GM23248 (cell line): ENCODE data around the gene DOK5. TPM values are rescaled to one million over a fixed set of nuclear protein-coding genes. Genes with fewer than 3 reads are reported as not detected.

Source experiments
- DNase-seq: peaks from one replicate; pipeline ENCODE4 v3.0.0-alpha.2; 2015
- H2AFZ ChIP-seq: fragments of 200-600 bp; sonication (generic); 2 replicates; pipeline ENCODE4 v1.6.1; 2016; ENCODE audit warnings: antibody characterized with exemption
- H3F3A ChIP-seq: fragments of 200-600 bp; sonication (generic); 2 replicates; pipeline ENCODE4 v1.6.1; 2016; ENCODE audit warnings: mild to moderate bottlenecking, antibody characterized with exemption, mixed run types; ENCODE audit not compliant: insufficient read depth
- H3K27ac ChIP-seq: fragments of 200-600 bp; sonication (generic); 2 replicates; pipeline ENCODE4 v1.5.1; 2016; ENCODE audit warnings: mild to moderate bottlenecking
- H3K27me3 ChIP-seq: fragments of 200-600 bp; sonication (generic); replicated peaks from 2 replicates; pipeline ENCODE4 v1.6.1; 2016; ENCODE audit warnings: mild to moderate bottlenecking; ENCODE audit not compliant: insufficient read depth
- H3K36me3 ChIP-seq: fragments of 200-600 bp; sonication (generic); 2 replicates; pipeline ENCODE4 v1.6.1; 2016; ENCODE audit warnings: low read depth, mild to moderate bottlenecking
- H3K4me1 ChIP-seq: fragments of 200-600 bp; sonication (generic); 2 replicates; pipeline ENCODE4 v1.6.1; 2016; ENCODE audit warnings: mild to moderate bottlenecking; ENCODE audit not compliant: insufficient read depth
- H3K4me2 ChIP-seq: fragments of 200-600 bp; sonication (generic); one replicate; pipeline ENCODE4 v1.6.1; 2016; ENCODE audit warnings: mild to moderate bottlenecking; ENCODE audit not compliant: unreplicated experiment
- H3K4me3 ChIP-seq: fragments of 200-600 bp; sonication (generic); 2 replicates; pipeline ENCODE4 v1.5.1; 2016; ENCODE audit warnings: mild to moderate bottlenecking
- H3K79me2 ChIP-seq: fragments of 200-600 bp; sonication (generic); 2 replicates; pipeline ENCODE4 v1.6.1; 2016; ENCODE audit warnings: mild to moderate bottlenecking; ENCODE audit not compliant: insufficient read depth
- H3K9ac ChIP-seq: fragments of 200-600 bp; sonication (generic); 2 replicates; pipeline ENCODE4 v1.6.1; 2016; ENCODE audit warnings: mild to moderate bottlenecking
- H3K9me2 ChIP-seq: fragments of 200-600 bp; sonication (generic); 2 replicates; pipeline ENCODE4 v1.6.1; 2016; ENCODE audit warnings: mixed run types, mild to moderate bottlenecking, moderate library complexity; ENCODE audit not compliant: insufficient read depth
- H3K9me3 ChIP-seq: fragments of 200-600 bp; sonication (generic); one replicate; pipeline ENCODE4 v1.6.1; 2017; ENCODE audit warnings: low read depth
- H4K20me1 ChIP-seq: fragments of 200-600 bp; sonication (generic); 2 replicates; pipeline ENCODE4 v1.6.0; 2016; ENCODE audit not compliant: insufficient read depth
- EZH2 ChIP-seq: fragments of 200-600 bp; sonication (generic); IDR thresholded peaks from 2 replicates; pipeline ENCODE4 v1.6.1; 2018; ENCODE audit warnings: antibody characterized with exemption, mild to moderate bottlenecking; ENCODE audit not compliant: insufficient read depth, poor library complexity, severe bottlenecking
- EZH2phosphoT487 ChIP-seq: fragments of 200-600 bp; sonication (generic); IDR thresholded peaks from 2 replicates; pipeline ENCODE4 v1.6.1; 2018; ENCODE audit warnings: antibody characterized with exemption, moderate library complexity, mild to moderate bottlenecking, low read depth; ENCODE audit not compliant: insufficient read depth
- WGBS, 2 experiments: methylation state at CpG; one replicate each; pipeline ENCODE4 v1.1.6; 2015 to 2017; ENCODE audit warnings: low lambda C conversion rate in 2 of 2, low coverage in 1 of 2; ENCODE audit errors: missing lambda C conversion rate in 2 of 2; 5-methylcytosine and 5-hydroxymethylcytosine counted together
- in situ Hi-C: fragments of 300-500 bp; cut with MboI; formaldehyde crosslinking; loops from 2 replicates; pipeline ENCODE4 v1.15.0; 2020
- polyA plus RNA-seq: library from polyadenylated mRNA; unstranded; fragments of >200 nt; fragmentation: Nextera tagmentation; extraction: Ambion mirVana; gene quantifications from 2 replicates; pipeline ENCODE4 v1.2.1, GENCODE V29; 2016
- total RNA-seq: library from RNA; depleted of rRNA; stranded (reverse); fragments of >200 nt; shearing (Covaris generic); gene quantifications from 2 replicates; pipeline ENCODE4 v1.2.3, GENCODE V29; 2014

The DOK5 gene
- total and polyA plus RNA-seq, 2 experiments from 2014 or later: 10.8 to 16.1 TPM

- Histone ChIP-seq H3F3A (peaks cover 5% of the 10 kb centered on the region), H3K79me2 (no peaks in the 10 kb centered on the region), H3K9ac (no peak overlapping the region), H3K9me3 (no peaks in the 10 kb centered on the region), H3K4me3 (no peak overlapping the region), H3K27ac (no peak overlapping the region), H3K9me2 (no peaks in the 10 kb centered on the region), H4K20me1 (no peaks in the 10 kb centered on the region), H3K4me1 (peaks cover 12% of the 10 kb centered on the region), H3K36me3 (no peaks in the 10 kb centered on the region), H2AFZ (no peak overlapping the region), H3K4me2 (no peak overlapping the region), H3K27me3 (no peaks in the 10 kb centered on the region)
- WGBS, 2 experiments: 96 to 98% methylated on average over 6 of the region's 6 CpGs
- TF ChIP-seq EZH2phosphoT487: no peak
- no peak for TF ChIP-seq EZH2
- DNase-seq: no peak
- in situ Hi-C loops: no loop called here
These were observed 31.2 kb downstream of the DOK5 start for GRCh38 chr20:54506643-54507042.

- Histone ChIP-seq H3K9me2 (no peaks in the 10 kb centered on the region), H3K4me1 (no peaks in the 10 kb centered on the region), H3K27me3 (no peaks in the 10 kb centered on the region), H3K36me3 (no peaks in the 10 kb centered on the region), H3K79me2 (no peaks in the 10 kb centered on the region), H3F3A (no peaks in the 10 kb centered on the region), H2AFZ (no peak overlapping the region), H3K9ac (no peak overlapping the region), H3K4me3 (no peak overlapping the region), H3K27ac (no peak overlapping the region), H3K4me2 (no peak overlapping the region), H4K20me1 (no peaks in the 10 kb centered on the region), H3K9me3 (no peaks in the 10 kb centered on the region)
- in situ Hi-C loops: no loop called here
- 76 to 80% methylated on average over 7 of the region's 7 CpGs for WGBS, 2 experiments
- TF ChIP-seq EZH2 (no peak), EZH2phosphoT487 (no peak)
- DNase-seq: no peak
These were observed 35.2 kb downstream of the DOK5 start for GRCh38 chr20:54510541-54511129.

GRCh38 chr20:54512694-54513093, 37.3 kb downstream of the DOK5 start:
- Histone ChIP-seq H3K4me2 (no peak overlapping the region), H3K36me3 (no peaks in the 10 kb centered on the region), H4K20me1 (no peaks in the 10 kb centered on the region), H3K4me1 (no peaks in the 10 kb centered on the region), H2AFZ (no peak overlapping the region), H3K4me3 (no peak overlapping the region), H3F3A (no peaks in the 10 kb centered on the region), H3K9me2 (no peaks in the 10 kb centered on the region), H3K9me3 (no peaks in the 10 kb centered on the region), H3K9ac (no peak overlapping the region), H3K79me2 (no peaks in the 10 kb centered on the region), H3K27ac (no peak overlapping the region), H3K27me3 (no peaks in the 10 kb centered on the region)
- WGBS, 2 experiments: 79 to 82% methylated on average over 4 of the region's 4 CpGs
- TF ChIP-seq EZH2 (no peak), EZH2phosphoT487 (no peak)
- in situ Hi-C loops: no loop called here
- no peak for DNase-seq

- no peaks in the 10 kb centered on the region for H3K36me3 ChIP-seq
- H3K4me3 ChIP-seq: no peak overlapping the region
- DNase-seq: no peak
- in situ Hi-C loops: no loop called here
- H3K9me2 ChIP-seq: no peaks in the 10 kb centered on the region
- no peak overlapping the region for H3K9ac ChIP-seq
- no peak overlapping the region for H3K4me2 ChIP-seq
- H3K9me3 ChIP-seq: no peaks in the 10 kb centered on the region
- no peaks in the 10 kb centered on the region for H3K27me3 ChIP-seq
- no peaks in the 10 kb centered on the region for H3F3A ChIP-seq
- H2AFZ ChIP-seq: no peak overlapping the region
- H3K79me2 ChIP-seq: no peaks in the 10 kb centered on the region
- no peaks in the 10 kb centered on the region for H4K20me1 ChIP-seq
- H3K4me1 ChIP-seq: no peaks in the 10 kb centered on the region
- TF ChIP-seq EZH2: no peak
- TF ChIP-seq EZH2phosphoT487: no peak
- H3K27ac ChIP-seq: no peak overlapping the region
- 72 to 78% methylated on average over 3 of the region's 3 CpGs for WGBS, 2 experiments
These were observed 38.7 kb downstream of the DOK5 start for GRCh38 chr20:54514028-54514607.
